H1 (cell line): ENCODE data around the gene AKR1C2.

Experiments
- BACH1 ChIP-seq: IDR thresholded peaks from 2 replicates; pipeline ENCODE4 v1.6.1; 2012; ENCODE audit warnings: low read length, improper control_type of control experiment
- BRCA1 ChIP-seq: IDR thresholded peaks from 2 replicates; pipeline ENCODE4 v1.6.1; 2012; ENCODE audit warnings: low read depth, low read length, improper control_type of control experiment
- CREB1 ChIP-seq: IDR thresholded peaks from 2 replicates; pipeline ENCODE4 v1.6.1; 2012; ENCODE audit warnings: inconsistent platforms
- CTCF ChIP-seq, 3 experiments: IDR thresholded peaks; 1 replicate in 2 of 3; 2 replicates in 1 of 3; pipeline versions ENCODE4 v1.5.1 to v1.6.1; 2011; ENCODE audit warnings: low read length in 3 of 3, mild to moderate bottlenecking in 3 of 3, inconsistent platforms in 2 of 3, low read depth in 1 of 3, moderate library complexity in 1 of 3; ENCODE audit not compliant: insufficient read depth in 1 of 3; ENCODE audit errors: control extremely low read depth in 1 of 3
- EZH2 ChIP-seq: fragments of 200-600 bp; sonication (generic); IDR thresholded peaks from 2 replicates; pipeline ENCODE4 v1.7.1; 2012; ENCODE audit warnings: low read depth, mild to moderate bottlenecking, moderate library complexity, low read length, inconsistent platforms; ENCODE audit not compliant: severe bottlenecking
- JUND ChIP-seq: IDR thresholded peaks from 2 replicates; pipeline ENCODE4 v1.6.1; 2011; ENCODE audit warnings: mild to moderate bottlenecking, improper control_type of control experiment, low read length
- MAX ChIP-seq: IDR thresholded peaks from 2 replicates; pipeline ENCODE4 v1.6.1; 2012; ENCODE audit warnings: inconsistent platforms
- POLR2A ChIP-seq, 2 experiments: IDR thresholded peaks; 1 replicate in 1 of 2; 2 replicates in 1 of 2; pipeline ENCODE4 v1.6.1; 2011; ENCODE audit warnings: low read depth in 2 of 2, low read length in 2 of 2, mild to moderate bottlenecking in 2 of 2; ENCODE audit errors: control extremely low read depth in 1 of 2
- POLR2AphosphoS5 ChIP-seq: IDR thresholded peaks from 2 replicates; pipeline ENCODE4 v1.6.1; 2011; ENCODE audit warnings: low read depth, low read length
- SP4 ChIP-seq: IDR thresholded peaks from 2 replicates; pipeline ENCODE4 v1.6.1; 2012; ENCODE audit warnings: low read length, inconsistent platforms
- TBP ChIP-seq: IDR thresholded peaks from 2 replicates; pipeline ENCODE4 v1.6.1; 2011; ENCODE audit warnings: low read depth, low read length, improper control_type of control experiment
- TEAD4 ChIP-seq: IDR thresholded peaks from 2 replicates; pipeline ENCODE4 v1.6.1; 2012; ENCODE audit warnings: low read depth, low read length, inconsistent platforms, mixed read lengths
- USF2 ChIP-seq: IDR thresholded peaks from 2 replicates; pipeline ENCODE4 v1.6.1; 2011; ENCODE audit warnings: low read length, improper control_type of control experiment
- ZNF274 ChIP-seq: IDR thresholded peaks from 2 replicates; pipeline ENCODE4 v1.7.0; 2012; ENCODE audit warnings: low read length, borderline replicate concordance; ENCODE audit errors: extremely low read depth

- no peak for TF ChIP-seq JUND
- TF ChIP-seq POLR2AphosphoS5: no peak
- no peak for TF ChIP-seq SP4
- TF ChIP-seq CREB1: no peak
- no peak for TF ChIP-seq CTCF (IDR thresholded peaks at IDR 0.05; ENCODE audit: control extremely low read depth in 1 of 3, insufficient read depth in 1 of 3, low read depth in 1 of 3, low read length in 3 of 3)
- TF ChIP-seq MAX: no peak
- TF ChIP-seq BRCA1: no peak
- no peak for TF ChIP-seq USF2
- no peak for TF ChIP-seq POLR2A (IDR thresholded peaks at IDR 0.05; ENCODE audit: control extremely low read depth in 1 of 2, low read depth in 2 of 2, low read length in 2 of 2)
- no peak for TF ChIP-seq TBP
- no peak for TF ChIP-seq BACH1
- TF ChIP-seq TEAD4: no peak
- TF ChIP-seq ZNF274: no peak
- no peak for TF ChIP-seq EZH2
These were observed 13.4 kb downstream of the AKR1C2 start for GRCh38 chr10:4990217-4990616.
